Fibroblast of pulmonary artery (primary cell): ENCODE data around the gene ARHGDIG.
A peak's percentile ranks its signal among the peaks of the same experiment; 100 is the strongest.
"Not testable (repeated sequence)": the region's sequence is repeated elsewhere in the genome, so short reads cannot be mapped to it uniquely, and the experiment has no call there.

ENCODE experiments used
- DNase-seq: peaks from one replicate; pipeline ENCODE4 v3.0.0-alpha.2; 2010; ENCODE audit warnings: low read depth
- H3K4me3 ChIP-seq: replicated peaks from 2 replicates; pipeline ENCODE4 v1.5.1; 2011; ENCODE audit warnings: low read depth, mild to moderate bottlenecking, control low read depth, low read length, moderate library complexity
- CTCF ChIP-seq: IDR thresholded peaks from 2 replicates; pipeline ENCODE4 v1.5.1; 2011; ENCODE audit warnings: mild to moderate bottlenecking, control low read depth, low read length, inconsistent platforms; ENCODE audit errors: missing control alignments

Gene ARHGDIG

GRCh38 chr16:321532-321931, 41.1 kb downstream of the ARHGDIG start:
- no peak for DNase-seq
- no peak overlapping the region for H3K4me3 ChIP-seq
- TF ChIP-seq CTCF = no peak

GRCh38 chr16:322476-323143, 42.2 kb downstream of the ARHGDIG start:
- DNase-seq = no peak
- H3K4me3 ChIP-seq = no peak overlapping the region
- TF ChIP-seq CTCF = no peak

GRCh38 chr16:324201-324450, 43.7 kb downstream of the ARHGDIG start:
- H3K4me3 ChIP-seq = no peak overlapping the region
- no peak for TF ChIP-seq CTCF
- no peak for DNase-seq

- no peak overlapping the region for H3K4me3 ChIP-seq
- no peak for DNase-seq
- no peak for TF ChIP-seq CTCF
Measured at GRCh38 chr16:324451-325334, 44.3 kb downstream of the ARHGDIG start.

GRCh38 chr16:325375-326145, 45.2 kb downstream of the ARHGDIG start:
- no peak overlapping the region for H3K4me3 ChIP-seq
- DNase-seq = no peak
- TF ChIP-seq CTCF = no peak

GRCh38 chr16:330741-331140, 50.4 kb downstream of the ARHGDIG start:
- DNase-seq = no peak
- no peak for TF ChIP-seq CTCF

GRCh38 chr16:331181-331814, 50.9 kb downstream of the ARHGDIG start:
- DNase-seq = peak; percentile 47
- not testable (repeated sequence) for H3K4me3 ChIP-seq

More at GRCh38 chr16:330741-331140, 50.4 kb downstream of the ARHGDIG start:
- no peak overlapping the region for H3K4me3 ChIP-seq
